ENCODE results near the gene PFKFB1. TPM values are rescaled to one million over a fixed set of nuclear protein-coding genes. Genes with fewer than 3 reads are reported as not detected.

Gene PFKFB1
- total RNA-seq, 1 donor from 2014 or later = 0.25 TPM

Small RNA genes lying within 50 kb of the gene (small RNA-seq; reads per million reads assigned to genes)
- gene RF00614 (ENCODE audit: low replicate concordance) = not detected

Other genes starting within 250 kb of the PFKFB1 start
- not detected for gene ITIH6, start 195.9 kb downstream of the PFKFB1 start, total RNA-seq
- 217 TPM for gene MAGED2, start 186.4 kb downstream of the PFKFB1 start, total RNA-seq
- 61.0 TPM for gene TRO, start 73.4 kb downstream of the PFKFB1 start, total RNA-seq
- gene APEX2, start 6.2 kb upstream of the PFKFB1 start, total RNA-seq = 1.7 TPM
- 9.8 TPM for gene ALAS2, start 36.8 kb upstream of the PFKFB1 start, total RNA-seq
- gene PAGE2B, start 80.8 kb upstream of the PFKFB1 start, total RNA-seq = not detected
- gene PAGE2, start 94.8 kb upstream of the PFKFB1 start, total RNA-seq = not detected
- gene PAGE5, start 226.2 kb upstream of the PFKFB1 start, total RNA-seq = not detected

Measured in temporal lobe (tissue), 2 donors.